H1 (cell line): Measurements from ENCODE around the gene C9orf50. TPM values are rescaled to one million over a fixed set of nuclear protein-coding genes. Genes with fewer than 3 reads are reported as not detected.

Source experiments
- CTCF ChIA-PET: fragments of 300-600 bp; sonication (Branson Sonifier 250); formaldehyde crosslinking; loops from one replicate; lab custom pipeline; 2021; ENCODE audit not compliant: partially characterized antibody; lab: Charles Lee
- POLR2A ChIA-PET: fragments of 300-600 bp; sonication (Branson Sonifier 250); formaldehyde crosslinking; loops from one replicate; lab custom pipeline; 2021; ENCODE audit warnings: inconsistent platforms; ENCODE audit not compliant: partially characterized antibody; lab: Charles Lee
- DNase-seq, 2 experiments: peaks; one replicate each; pipeline versions ENCODE4 v3.0.0 to v3.0.0-alpha.2; 2010 to 2022; ENCODE audit warnings: low spot score in 2 of 2, low read depth in 1 of 2, mixed read lengths in 1 of 2
- FAIRE-seq: peaks from 2 replicates; lab custom pipeline; 2011; peaks lifted over from hg19 to GRCh38; lab: Jason Lieb, UNC
- H2AFZ ChIP-seq: 2 replicates; pipeline ENCODE4 v1.8.1; 2012; ENCODE audit warnings: low read length, inconsistent platforms
- H2AK5ac ChIP-seq: 2 replicates; pipeline ENCODE4 v1.6.1; 2013; ENCODE audit warnings: low read depth, low read length
- H2BK120ac ChIP-seq: replicated peaks from 2 replicates; pipeline ENCODE3; 2013; ENCODE audit warnings: low read depth, low read length, inconsistent platforms
- H2BK12ac ChIP-seq: 2 replicates; pipeline ENCODE4 v1.6.1; 2013; ENCODE audit warnings: low read depth, low read length
- H2BK15ac ChIP-seq: 2 replicates; pipeline ENCODE4 v1.6.1; 2013; ENCODE audit warnings: low read length
- H2BK20ac ChIP-seq: 2 replicates; pipeline ENCODE4 v1.6.1; 2013; ENCODE audit warnings: low read length
- H2BK5ac ChIP-seq: 2 replicates; pipeline ENCODE4 v1.6.1; 2013; ENCODE audit warnings: low read depth, low read length
- H3K14ac ChIP-seq: 2 replicates; pipeline ENCODE4 v1.6.1; 2013; ENCODE audit warnings: inconsistent platforms; ENCODE audit not compliant: insufficient read length
- H3K18ac ChIP-seq: 2 replicates; pipeline ENCODE4 v1.6.1; 2013; ENCODE audit warnings: low read length; ENCODE audit errors: extremely low read depth
- H3K23ac ChIP-seq: 2 replicates; pipeline ENCODE4 v1.6.1; 2013; ENCODE audit warnings: inconsistent platforms; ENCODE audit not compliant: insufficient read length
- H3K23me2 ChIP-seq: 2 replicates; pipeline ENCODE4 v1.6.1; 2013; ENCODE audit warnings: low read depth, low read length
- H3K27ac ChIP-seq: 2 replicates; pipeline ENCODE4 v1.6.1; 2011; ENCODE audit warnings: low read depth, low read length, inconsistent platforms
- H3K27me3 ChIP-seq, 4 experiments: replicated peaks in 1 of 4; 1 replicate in 1 of 4; 2 replicates in 3 of 4; pipeline versions ENCODE4 v1.6.1 to v1.8.1; 2011 to 2013; ENCODE audit warnings: low read length in 3 of 4, mild to moderate bottlenecking in 3 of 4, inconsistent platforms in 2 of 4, mixed read lengths in 2 of 4, moderate library complexity in 1 of 4; ENCODE audit not compliant: control insufficient read depth in 3 of 4, insufficient read depth in 3 of 4; ENCODE audit errors: extremely low read depth in 1 of 4
- H3K36me3 ChIP-seq, 4 experiments: 2 replicates each; pipeline versions ENCODE4 v1.6.1 to v1.8.1; 2011 to 2013; ENCODE audit warnings: mild to moderate bottlenecking in 4 of 4, low read length in 3 of 4, moderate library complexity in 2 of 4, control low read depth in 1 of 4, inconsistent platforms in 1 of 4; ENCODE audit not compliant: insufficient read depth in 4 of 4, control insufficient read depth in 2 of 4
- H3K4ac ChIP-seq: replicated peaks from 2 replicates; pipeline ENCODE3; 2013; ENCODE audit warnings: low read length, low read depth, mixed read lengths, inconsistent platforms; ENCODE audit not compliant: insufficient read length
- H3K4me1 ChIP-seq, 4 experiments: replicated peaks in 1 of 4; 1 replicate in 1 of 4; 2 replicates in 3 of 4; pipeline versions ENCODE4 v1.6.1 to v1.8.1; 2011 to 2013; ENCODE audit warnings: low read length in 3 of 4, inconsistent platforms in 2 of 4, mixed read lengths in 1 of 4; ENCODE audit not compliant: insufficient read depth in 4 of 4, control insufficient read depth in 3 of 4
- H3K4me2 ChIP-seq, 2 experiments: 2 replicates each; pipeline versions ENCODE4 v1.6.1 to v1.8.1; 2011 to 2013; ENCODE audit warnings: low read depth in 2 of 2, low read length in 2 of 2, control low read depth in 1 of 2, inconsistent platforms in 1 of 2, mild to moderate bottlenecking in 1 of 2; ENCODE audit not compliant: insufficient read depth in 1 of 2
- H3K4me3 ChIP-seq, 4 experiments: fragments of 200-600, 300-600 bp in 1 of 4; sonication (generic), shearing (Covaris generic), sonication (Bioruptor Twin) in 1 of 4; 2 replicates each; pipeline versions ENCODE4 v1.5.1 to v1.8.1; 2011 to 2016; ENCODE audit warnings: low read length in 4 of 4, low read depth in 3 of 4, control low read depth in 2 of 4, inconsistent platforms in 2 of 4, mild to moderate bottlenecking in 2 of 4, mixed read lengths in 1 of 4, moderate library complexity in 1 of 4; ENCODE audit not compliant: insufficient read depth in 2 of 4; ENCODE audit errors: extremely low read depth in 1 of 4
- H3K56ac ChIP-seq: replicated peaks from 2 replicates; pipeline ENCODE3; 2013; ENCODE audit warnings: low read depth, mild to moderate bottlenecking, mixed read lengths, low read length, inconsistent platforms; ENCODE audit not compliant: insufficient read length
- H3K79me1 ChIP-seq: 2 replicates; pipeline ENCODE4 v1.6.1; 2013; ENCODE audit warnings: low read depth, low read length, control low read depth
- H3K79me2 ChIP-seq, 2 experiments: 2 replicates each; pipeline versions ENCODE4 v1.6.1 to v1.8.1; 2012 to 2013; ENCODE audit warnings: low read length in 2 of 2, mild to moderate bottlenecking in 2 of 2, inconsistent platforms in 1 of 2; ENCODE audit not compliant: insufficient read depth in 2 of 2, control insufficient read depth in 1 of 2
- H3K9ac ChIP-seq, 4 experiments: replicated peaks in 1 of 4; 1 replicate in 1 of 4; 2 replicates in 3 of 4; pipeline versions ENCODE4 v1.6.1 to v1.8.1; 2011 to 2013; ENCODE audit warnings: low read depth in 3 of 4, low read length in 3 of 4, control low read depth in 2 of 4, mild to moderate bottlenecking in 2 of 4, moderate library complexity in 2 of 4, inconsistent platforms in 1 of 4; ENCODE audit errors: extremely low read depth in 1 of 4
- H3K9me3 ChIP-seq, 2 experiments: 2 replicates each; pipeline versions ENCODE4 v1.6.1 to v1.8.1; 2012 to 2013; ENCODE audit warnings: mild to moderate bottlenecking in 2 of 2, moderate library complexity in 2 of 2, control low read depth in 1 of 2, inconsistent platforms in 1 of 2, low read depth in 1 of 2, low read length in 1 of 2, mixed read lengths in 1 of 2; ENCODE audit not compliant: insufficient read depth in 2 of 2
- H4K20me1 ChIP-seq, 2 experiments: replicated peaks in 1 of 2; 2 replicates each; pipeline versions ENCODE3 to v1.8.1; 2011 to 2013; ENCODE audit warnings: inconsistent platforms in 2 of 2, low read length in 2 of 2, mild to moderate bottlenecking in 1 of 2; ENCODE audit not compliant: insufficient read depth in 2 of 2, control insufficient read depth in 1 of 2
- H4K5ac ChIP-seq: 2 replicates; pipeline ENCODE4 v1.6.1; 2013; ENCODE audit warnings: low read length, low read depth, mixed read lengths, inconsistent platforms; ENCODE audit not compliant: insufficient read length
- H4K8ac ChIP-seq: 2 replicates; pipeline ENCODE4 v1.8.0; 2013; ENCODE audit warnings: mild to moderate bottlenecking, moderate library complexity, low read length, inconsistent platforms; ENCODE audit not compliant: insufficient read depth; ENCODE audit errors: extremely low read depth
- H4K91ac ChIP-seq: replicated peaks from 2 replicates; pipeline ENCODE3; 2013; ENCODE audit warnings: low read length, mixed read lengths, inconsistent platforms; ENCODE audit not compliant: insufficient read length
- CREB1 ChIP-seq: IDR thresholded peaks from 2 replicates; pipeline ENCODE4 v1.6.1; 2012; ENCODE audit warnings: inconsistent platforms
- KDM4A ChIP-seq: IDR thresholded peaks from one replicate; pipeline ENCODE4 v1.7.1; 2012; ENCODE audit warnings: low read depth, mild to moderate bottlenecking, moderate library complexity, low read length, inconsistent platforms; ENCODE audit not compliant: severe bottlenecking
- RBBP5 ChIP-seq: IDR thresholded peaks from 2 replicates; pipeline ENCODE4 v1.7.1; 2012; ENCODE audit warnings: low read depth, mild to moderate bottlenecking, inconsistent platforms, low read length, moderate library complexity, borderline replicate concordance
- SIX5 ChIP-seq: IDR thresholded peaks from 2 replicates; pipeline ENCODE4 v1.6.1; 2011; ENCODE audit warnings: mild to moderate bottlenecking, low read depth, low read length
- WGBS, 2 experiments: shearing (Covaris generic) in 1 of 2; methylation state at CpG; one replicate each; pipeline versions ENCODE4 v1.1.6 to v1.1.7; 2013 to 2015; ENCODE audit warnings: low lambda C conversion rate in 2 of 2, mixed read lengths in 2 of 2, inconsistent platforms in 1 of 2, low coverage in 1 of 2, missing lambda C conversion rate in 1 of 2; ENCODE audit not compliant: insufficient replicate concordance in 2 of 2, insufficient coverage in 1 of 2, insufficient read length in 1 of 2; ENCODE audit errors: extremely low coverage in 1 of 2, missing lambda C conversion rate in 1 of 2; 5-methylcytosine and 5-hydroxymethylcytosine counted together
- polyA plus RNA-seq, 7 experiments: library from polyadenylated mRNA; depleted of rRNA in 3 of 7; stranded (reverse) in 5 of 7; unstranded in 2 of 7; fragments of >200 nt in 5 of 7; fragments of 200-250 nt in 2 of 7; gene quantifications; 1 replicate in 5 of 7; 2 replicates in 1 of 7; 4 replicates in 1 of 7; pipeline versions ENCODE4 v1.2.1 to v1.2.3, GENCODE V29; 2011 to 2013; ENCODE audit warnings: missing spikeins in 2 of 7, mixed read lengths in 2 of 7
- total RNA-seq: library from RNA; stranded (reverse); fragmentation: NEBNext Ultra II Directional; extraction: Animal tissue kit (Norgen Biotek cat#: 25700); gene quantifications from 2 replicates; pipeline ENCODE4 v1.2.1, GENCODE V29; 2021

Gene C9orf50
- total and polyA plus RNA-seq, 2 of the 8 experiments (the other 6 are each of a cell fraction or from before 2014, with no cell fraction given), result not detected

DNA sequence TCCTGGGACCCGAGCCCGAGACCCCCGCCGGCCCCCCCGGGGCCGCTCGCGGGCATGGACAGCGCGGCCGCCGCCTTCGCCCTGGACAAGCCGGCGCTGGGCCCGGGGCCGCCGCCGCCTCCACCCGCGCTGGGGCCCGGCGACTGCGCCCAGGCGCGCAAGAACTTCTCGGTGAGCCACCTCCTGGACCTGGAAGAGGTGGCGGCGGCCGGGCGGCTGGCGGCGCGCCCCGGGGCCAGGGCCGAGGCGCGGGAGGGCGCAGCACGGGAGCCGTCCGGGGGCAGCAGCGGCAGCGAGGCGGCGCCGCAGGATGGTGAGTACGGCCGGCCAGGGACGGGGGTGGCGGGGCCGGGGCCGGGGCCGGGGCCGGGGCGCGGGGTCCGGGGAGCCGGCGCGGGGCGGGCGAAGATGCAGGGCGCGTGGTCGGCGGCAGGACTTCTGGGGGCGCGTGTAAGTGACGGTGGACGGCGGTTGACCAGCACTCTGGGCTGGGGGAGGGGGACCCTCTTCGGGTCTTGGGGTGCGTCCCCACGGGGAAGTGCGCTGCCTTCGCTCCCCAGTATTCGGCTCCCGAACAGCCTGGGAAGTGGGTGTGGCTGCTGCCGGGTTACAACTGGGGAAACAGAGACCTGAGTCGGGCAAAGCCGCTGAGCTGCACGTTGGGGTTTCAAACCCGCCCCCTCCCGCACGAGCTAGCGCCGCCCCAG is 45.1 kb upstream of the C9orf50 start:
- DNase-seq (peak in 1 of 2 experiments; percentile 65), FAIRE-seq (no peak)
- no peak overlapping the region for H3K18ac ChIP-seq
- no peak overlapping the region for H3K23ac ChIP-seq
- H3K79me1 ChIP-seq, result no peaks in the 10 kb centered on the region
- no peak overlapping the region for H2AK5ac ChIP-seq
- H4K91ac ChIP-seq, result no peak overlapping the region
- H2BK120ac ChIP-seq, result no peak overlapping the region
- H2BK12ac ChIP-seq, result peak overlapping the region; percentile 50; the same call in 1 of the 2 replicates
- H3K56ac ChIP-seq, result no peak overlapping the region
- no peak overlapping the region; the same call in 1 of the 2 replicates for H2AFZ ChIP-seq
- peaks cover 0 to 9% (median 4%) of the 10 kb centered on the region in 4 experiments; a peak in 6 of 7 replicates for H3K4me1 ChIP-seq
- 1% methylated on average over 16 of the region's 88 CpGs; no CpG with 5 or more reads in 1 of the 2 experiments for WGBS, 2 experiments
- H3K79me2 ChIP-seq, result no peaks in the 10 kb centered on the region
- peaks cover 9 to 30% (median 21%) of the 10 kb centered on the region in 4 experiments for H3K27me3 ChIP-seq
- peak overlapping the region in 1 of 4 experiments; percentile 34; a peak in 2 of 7 replicates for H3K9ac ChIP-seq
- peaks cover 9% of the 10 kb centered on the region; the same call in 1 of the 2 replicates for H3K23me2 ChIP-seq
- peak; percentile 55; the same call in 1 of the 2 replicates for TF ChIP-seq CREB1
- TF ChIP-seq KDM4A, result peak; percentile 70
- TF ChIP-seq RBBP5, result 0 out of 2 replicates have a peak, but pooled peaks have one; percentile 42
- TF ChIP-seq SIX5, result no peak
- H3K4me3 ChIP-seq, result peak overlapping the region; percentile 32 to 77 (median 40)
- H3K4me2 ChIP-seq, result peak overlapping the region; percentile 52 to 72
- H4K8ac ChIP-seq, result no peak overlapping the region; the same call in 1 of the 2 replicates
- no peak overlapping the region for H2BK15ac ChIP-seq
- no peaks in the 10 kb centered on the region for H3K36me3 ChIP-seq
- ChIA-PET POLR2A (interaction anchor here (0.8 to 3.0 kb wide), 4 partner anchors 9 to 47 kb away, joined by 3 to 6 read pairs (median 4); no protein-coding TSS in a partner anchor), CTCF (interaction anchor here (1.2 to 2.9 kb wide), 2 partner anchors 10 to 11 kb away, joined by 5 to 7 read pairs; no protein-coding TSS in a partner anchor)
- no peak overlapping the region for H3K27ac ChIP-seq
- H3K9me3 ChIP-seq, result no peaks in the 10 kb centered on the region
- no peak overlapping the region for H2BK5ac ChIP-seq
- no peaks in the 10 kb centered on the region for H4K20me1 ChIP-seq
- no peak overlapping the region for H3K4ac ChIP-seq
- no peak overlapping the region for H2BK20ac ChIP-seq
- H4K5ac ChIP-seq, result no peak overlapping the region
- no peak overlapping the region for H3K14ac ChIP-seq
